Hippocampal formation (tissue), 2 donors: ENCODE data around the gene SPINK7.
"Not testable (repeated sequence)": the region's sequence is repeated elsewhere in the genome, so short reads cannot be mapped to it uniquely, and the experiment has no call there.

Experiments used
- DNase-seq, 2 donors: peaks; one replicate each; lab custom pipeline; 2025; lab: John Stamatoyannopoulos, UW

SPINK7 gene

GRCh38 chr5:148312153-148312552 lies at the start of gene SPINK7:
Gene SPINK7, plus strand, starts transcription at chr5:148312423. Its CDS starts 61 bp downstream, at chr5:148312484.
- DNase-seq: no peak

- DNase-seq: no peak
These were observed 44.3 kb upstream of the SPINK7 start for GRCh38 chr5:148267962-148268361.

- DNase-seq: no peak
These were observed 43.7 kb upstream of the SPINK7 start, which contains the start of gene SPINK13 for GRCh38 chr5:148268566-148268965. Gene SPINK13, plus strand, starts transcription at chr5:148268794. Its CDS starts 1,279 bp downstream, at chr5:148270073.

DNA sequence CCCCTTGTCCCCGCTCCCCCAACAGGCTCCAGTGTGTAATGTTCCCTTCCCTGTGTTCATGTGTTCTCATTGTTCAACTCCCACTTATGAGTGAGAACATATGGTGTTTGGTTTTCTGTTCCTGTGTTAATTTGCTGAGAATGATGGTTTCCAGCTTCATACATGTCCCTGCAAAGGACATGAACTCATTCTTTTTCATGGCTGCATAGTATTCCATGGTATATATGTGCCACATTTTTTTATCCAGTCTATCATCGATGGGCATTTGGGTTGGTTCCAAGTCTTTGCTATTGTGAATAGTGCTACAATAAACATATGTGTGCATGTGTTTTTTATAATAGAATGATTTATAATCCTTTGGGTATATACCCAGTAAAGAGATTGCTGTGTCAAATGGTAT lies 37.1 kb upstream of the SPINK7 start:
- not testable (repeated sequence) for DNase-seq

GRCh38 chr5:148280893-148281292 lies 31.3 kb upstream of the SPINK7 start:
- DNase-seq: not testable (repeated sequence)

GRCh38 chr5:148281336-148281735 lies 30.9 kb upstream of the SPINK7 start:
- DNase-seq: not testable (repeated sequence)

GRCh38 chr5:148290271-148291195 lies 21.7 kb upstream of the SPINK7 start:
- DNase-seq: peak in 1 of 2 donors; percentile 45

DNA sequence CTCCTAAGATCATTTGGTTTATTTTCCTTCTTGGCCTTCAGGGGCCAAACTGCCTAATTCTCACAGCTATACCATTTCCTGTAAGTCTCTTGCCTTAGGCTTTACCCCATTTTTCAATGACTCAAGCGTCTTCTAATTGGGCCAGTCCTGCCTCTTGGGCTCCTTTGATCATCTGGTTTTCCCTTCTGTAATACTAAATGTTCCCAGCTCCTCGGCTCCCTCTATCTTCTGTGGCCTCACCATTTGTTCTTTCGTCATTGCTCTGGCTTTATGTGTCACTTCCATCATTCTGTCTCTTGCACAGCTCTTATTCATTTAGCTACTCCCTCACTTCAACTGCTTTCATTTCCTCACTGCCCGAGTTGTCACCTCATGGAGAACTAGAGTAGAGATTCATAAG lies 14.5 kb upstream of the SPINK7 start:
- no peak for DNase-seq

DNA sequence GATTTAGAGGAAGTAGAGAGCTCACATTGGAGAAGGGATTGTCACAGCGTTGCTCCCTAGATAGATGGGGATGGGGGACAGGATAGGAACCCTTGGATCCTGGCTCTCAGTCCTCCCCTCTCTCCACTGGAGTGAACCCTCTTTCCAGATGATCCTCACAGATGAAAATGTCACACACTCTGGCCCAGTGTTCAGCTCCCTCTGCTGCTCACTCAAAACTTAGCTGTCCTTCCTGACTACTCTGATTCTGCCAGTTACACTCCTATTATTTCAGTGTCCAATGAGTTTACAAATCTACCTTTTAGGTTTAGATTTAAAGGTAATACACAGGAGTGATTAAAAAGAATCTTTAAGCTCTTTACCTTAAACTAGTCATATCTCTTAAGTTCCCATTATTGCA lies 5.8 kb upstream of the SPINK7 start:
- no peak for DNase-seq

- no peak for DNase-seq
These were observed 3.2 kb upstream of the SPINK7 start for GRCh38 chr5:148309019-148309418.

GRCh38 chr5:148309746-148310145 lies 2.5 kb upstream of the SPINK7 start:
- DNase-seq: no peak

DNA sequence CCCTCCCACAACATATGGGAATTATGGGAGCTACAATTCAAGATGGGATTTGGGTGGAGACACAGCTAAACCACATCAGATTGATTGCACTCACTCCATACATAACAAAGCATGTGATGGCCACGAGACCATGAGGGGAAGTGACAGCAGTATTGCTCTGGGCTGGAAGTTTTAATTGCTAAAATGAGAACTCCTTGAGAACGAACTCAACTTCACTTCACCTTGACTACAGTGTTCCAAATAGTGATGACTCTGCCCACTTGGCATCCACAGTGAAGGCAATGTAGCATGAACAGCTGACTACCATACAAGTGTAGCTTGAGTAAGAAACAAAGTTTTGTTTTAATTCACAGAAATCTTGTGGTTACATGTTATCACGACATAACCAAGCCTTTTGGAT lies 739 bp upstream of the SPINK7 start:
- no peak for DNase-seq

DNA sequence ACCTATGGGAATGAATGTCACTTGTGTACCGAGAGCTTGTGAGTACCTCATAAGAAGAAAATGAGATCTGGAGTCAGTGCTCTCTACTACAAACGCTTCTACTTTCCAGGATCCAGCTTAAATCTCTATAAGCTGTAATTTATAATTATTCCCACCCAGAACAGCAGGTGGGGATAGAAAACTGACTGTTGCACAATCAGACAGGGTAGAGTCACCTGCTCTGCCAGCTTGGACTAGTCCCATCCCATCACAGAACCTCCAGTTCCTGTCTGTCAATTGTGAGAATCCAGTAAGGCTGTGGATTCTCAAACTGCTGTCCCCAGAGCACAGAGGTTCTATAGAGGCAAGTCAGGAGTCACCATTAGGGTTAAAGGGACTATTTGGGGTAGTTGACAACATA lies 2.0 kb downstream of the SPINK7 start:
- no peak for DNase-seq

DNA sequence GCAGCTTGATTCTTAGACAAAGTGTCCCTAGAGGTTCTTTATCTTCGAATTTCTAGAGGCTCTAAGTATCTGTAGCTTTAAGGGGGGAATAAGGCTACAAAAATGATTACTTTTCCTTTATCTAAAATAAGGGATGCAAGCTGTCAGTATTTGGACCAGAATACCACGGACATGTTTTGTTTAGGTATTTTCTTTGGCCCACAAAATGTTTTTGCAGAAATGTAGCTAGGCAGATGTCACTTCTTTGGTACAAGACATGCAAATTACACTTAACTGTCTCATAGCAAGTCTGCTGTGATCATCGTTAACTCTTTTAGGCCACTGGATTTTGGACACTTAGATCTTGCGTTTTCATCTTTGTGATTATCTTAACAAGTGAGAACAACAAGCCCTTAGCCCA lies 2.5 kb downstream of the SPINK7 start:
- DNase-seq: no peak

- DNase-seq: not testable (repeated sequence)
These were observed 8.1 kb downstream of the SPINK7 start for GRCh38 chr5:148320011-148320963.

GRCh38 chr5:148333262-148333849 lies 21.1 kb downstream of the SPINK7 start:
- no peak for DNase-seq

GRCh38 chr5:148335259-148335658 lies 23.0 kb downstream of the SPINK7 start, which contains the start of gene SPINK9:
Gene SPINK9, plus strand, starts transcription at chr5:148335559. Its CDS starts 55 bp downstream, at chr5:148335614.
- no peak for DNase-seq

DNA sequence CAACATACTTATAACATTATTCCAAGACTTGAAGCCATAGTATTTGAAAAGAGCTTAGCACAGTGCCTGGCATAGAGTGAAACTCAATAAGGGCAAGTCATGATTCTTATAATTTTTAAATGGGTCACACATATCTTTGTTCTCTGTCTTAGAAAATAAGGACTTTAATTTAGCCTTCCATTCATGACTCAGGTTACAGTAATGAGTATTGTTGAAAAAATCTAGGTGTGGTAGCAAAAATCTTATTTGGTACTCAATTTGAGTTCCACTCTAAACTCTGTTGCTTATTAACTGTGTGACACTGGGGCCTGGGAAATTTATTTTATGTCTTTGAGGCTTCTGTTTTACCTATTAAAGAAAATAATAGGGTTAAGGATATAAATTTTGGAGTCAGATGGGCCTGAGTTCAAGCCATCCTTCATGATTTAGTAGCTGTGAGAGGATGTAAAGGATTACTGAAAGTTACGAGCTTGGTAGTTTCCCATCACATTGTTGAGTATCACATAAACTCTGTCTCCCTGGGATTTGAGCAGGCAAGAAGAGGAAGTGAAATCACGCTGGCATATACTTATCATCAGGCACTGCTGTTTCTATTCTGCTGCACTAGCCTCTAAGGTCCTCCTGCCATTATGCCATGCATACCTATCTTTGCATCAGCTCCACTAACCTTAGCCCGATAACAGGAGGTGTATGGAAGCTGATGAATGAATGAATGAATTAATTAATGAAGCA lies 24.6 kb downstream of the SPINK7 start:
- no peak for DNase-seq

GRCh38 chr5:148342371-148343045 lies 30.3 kb downstream of the SPINK7 start:
- DNase-seq: no peak

- no peak for DNase-seq
These were observed 30.8 kb downstream of the SPINK7 start for GRCh38 chr5:148343046-148343407.
